HCT116 (cell line): Measurements from ENCODE around the gene RIN3. TPM values are rescaled to one million over a fixed set of nuclear protein-coding genes. Genes with fewer than 3 reads are reported as not detected.

Experiments used
- ATAC-seq: fragments of 200-7000 bp; cut with Tn5 transposase; 2 replicates; pipeline ENCODE4 v1.9.1; 2020; ENCODE audit warnings: mild to moderate bottlenecking, moderate library complexity
- BruUV-seq: library from RNA; stranded (reverse); fragments of 400-500 nt; replicated peaks from 2 replicates; lab custom pipeline; 2021; lab: Mats Ljungman, UMichigan
- CTCF ChIA-PET: fragments of 300-600 bp; sonication (Branson Sonifier 250); formaldehyde crosslinking; loops from one replicate; lab custom pipeline; 2021; ENCODE audit warnings: antibody characterized with exemption; lab: Charles Lee
- POLR2A ChIA-PET: fragments of 300-600, 350-600 bp; sonication (Branson Sonifier 250); formaldehyde crosslinking; loops from one replicate; lab custom pipeline; 2021; ENCODE audit warnings: antibody characterized with exemption; lab: Charles Lee
- RAD21 ChIA-PET, 2 experiments: fragments of 300-600 bp; sonication (Branson Sonifier 250); formaldehyde crosslinking; loops; one replicate each; lab custom pipeline; 2023; ENCODE audit warnings: low total read pairs in 2 of 2; ENCODE audit not compliant: uncharacterized antibody in 2 of 2, unreplicated experiment in 2 of 2, low non-redundant PET in 1 of 2; lab: Charles Lee
- DNase-seq: peaks from one replicate; pipeline ENCODE4 v3.0.0-alpha.2; 2010; ENCODE audit warnings: low read depth, low spot score
- H2AFZ ChIP-seq: fragments of 200-600 bp; shearing (Covaris generic), sonication (generic); 2 replicates; pipeline ENCODE4 v1.6.1; 2017; ENCODE audit warnings: low read depth, mixed run types, mixed read lengths, antibody characterized with exemption, low read length; ENCODE audit not compliant: poor library complexity, severe bottlenecking
- H3K27ac ChIP-seq: 2 replicates; pipeline ENCODE4 v1.5.1; 2012; ENCODE audit warnings: low read depth, low read length
- H3K27me3 ChIP-seq: fragments of 200-600 bp; sonication (generic); 2 replicates; pipeline ENCODE4 v1.6.1; 2016; ENCODE audit warnings: mixed run types, low read length, mixed read lengths; ENCODE audit not compliant: insufficient read depth
- H3K36me3 ChIP-seq, 2 experiments: fragments of 200-500 bp in 1 of 2; fragments of 200-600 bp in 1 of 2; sonication (Bioruptor generic) in 1 of 2; sonication (generic) in 1 of 2; 2 replicates each; pipeline versions ENCODE4 v1.5.1 to v1.6.1; 2014 to 2016; ENCODE audit warnings: low read length in 2 of 2, inconsistent platforms in 1 of 2, mixed read lengths in 1 of 2, mixed run types in 1 of 2; ENCODE audit not compliant: insufficient read depth in 2 of 2, control insufficient read depth in 1 of 2
- H3K4me1 ChIP-seq, 2 experiments: fragments of 200-600 bp in 1 of 2; sonication (generic) in 1 of 2; 2 replicates each; pipeline versions ENCODE4 v1.5.1 to v1.6.1; 2012 to 2017; ENCODE audit warnings: low read length in 2 of 2, inconsistent platforms in 1 of 2, mild to moderate bottlenecking in 1 of 2, mixed read lengths in 1 of 2, mixed run types in 1 of 2, moderate library complexity in 1 of 2; ENCODE audit not compliant: insufficient read depth in 2 of 2, control insufficient read depth in 1 of 2
- H3K4me2 ChIP-seq: fragments of 200-600 bp; sonication (generic); 2 replicates; pipeline ENCODE4 v1.6.1; 2017; ENCODE audit warnings: mixed run types, low read length, mixed read lengths
- H3K4me3 ChIP-seq, 2 experiments: fragments of 200-600 bp in 1 of 2; sonication (generic) in 1 of 2; replicated peaks in 1 of 2; 2 replicates each; pipeline ENCODE4 v1.5.1; 2011 to 2016; ENCODE audit warnings: low read length in 2 of 2, control low read depth in 1 of 2, low read depth in 1 of 2, mild to moderate bottlenecking in 1 of 2, mixed read lengths in 1 of 2, mixed run types in 1 of 2
- H3K79me2 ChIP-seq: fragments of 200-600 bp; sonication (generic); 2 replicates; pipeline ENCODE4 v1.6.1; 2017; ENCODE audit warnings: mild to moderate bottlenecking, mixed run types, low read length, moderate library complexity, mixed read lengths; ENCODE audit not compliant: insufficient read depth
- H3K9ac ChIP-seq: fragments of 200-600 bp; sonication (generic); 2 replicates; pipeline ENCODE4 v1.6.1; 2016; ENCODE audit warnings: low read length, mixed read lengths
- H3K9me2 ChIP-seq: fragments of 200-600 bp; sonication (generic), shearing (Covaris generic); 2 replicates; pipeline ENCODE4 v1.6.1; 2017; ENCODE audit warnings: mixed run types, mild to moderate bottlenecking, moderate library complexity; ENCODE audit not compliant: insufficient read depth
- H3K9me3 ChIP-seq, 2 experiments: fragments of 200-500 bp in 1 of 2; fragments of 200-600 bp in 1 of 2; sonication (Bioruptor generic) in 1 of 2; sonication (generic) in 1 of 2; 2 replicates each; pipeline ENCODE4 v1.6.1; 2014 to 2017; ENCODE audit warnings: low read length in 2 of 2, mixed read lengths in 2 of 2, inconsistent platforms in 1 of 2, low read depth in 1 of 2, mild to moderate bottlenecking in 1 of 2, mixed run types in 1 of 2, moderate library complexity in 1 of 2; ENCODE audit not compliant: control insufficient read depth in 1 of 2, insufficient read depth in 1 of 2
- H4K20me1 ChIP-seq: fragments of 200-600 bp; sonication (generic), shearing (Covaris generic); 2 replicates; pipeline ENCODE4 v1.6.1; 2017; ENCODE audit warnings: mixed run types, mild to moderate bottlenecking, moderate library complexity; ENCODE audit not compliant: insufficient read depth
- ATF3 ChIP-seq: IDR thresholded peaks from 2 replicates; pipeline ENCODE4 v1.6.1; 2012
- CBX3 ChIP-seq: IDR thresholded peaks from 2 replicates; pipeline ENCODE4 v1.6.1; 2012; ENCODE audit warnings: low read depth
- EGR1 ChIP-seq: IDR thresholded peaks from 2 replicates; pipeline ENCODE4 v1.6.1; 2012; ENCODE audit warnings: low read depth
- ELF1 ChIP-seq: IDR thresholded peaks from 2 replicates; pipeline ENCODE4 v1.6.1; 2012; ENCODE audit warnings: low read depth, borderline replicate concordance
- EZH2 ChIP-seq: fragments of 200-600 bp; sonication (generic); IDR thresholded peaks from 2 replicates; pipeline ENCODE4 v1.6.1; 2017; ENCODE audit warnings: antibody characterized with exemption, mixed run types
- EZH2phosphoT487 ChIP-seq: fragments of 200-600 bp; IDR thresholded peaks from 2 replicates; pipeline ENCODE4 v1.6.1; 2018; ENCODE audit warnings: antibody characterized with exemption, borderline replicate concordance
- FOSL1 ChIP-seq: IDR thresholded peaks from 2 replicates; pipeline ENCODE4 v1.6.1; 2012; ENCODE audit warnings: low read depth
- MAX ChIP-seq: IDR thresholded peaks from 2 replicates; pipeline ENCODE4 v1.6.1; 2012
- POLR2A ChIP-seq: IDR thresholded peaks from 2 replicates; pipeline ENCODE4 v1.7.0; 2011; ENCODE audit warnings: borderline replicate concordance; ENCODE audit not compliant: insufficient read depth, insufficient read length; ENCODE audit errors: extremely low read depth
- POLR2AphosphoS5 ChIP-seq: IDR thresholded peaks from 2 replicates; pipeline ENCODE4 v1.6.1; 2011; ENCODE audit warnings: mild to moderate bottlenecking, low read depth, low read length, moderate library complexity
- RAD21 ChIP-seq: IDR thresholded peaks from 2 replicates; pipeline ENCODE4 v1.6.1; 2012; ENCODE audit warnings: low read depth, mild to moderate bottlenecking
- SIN3A ChIP-seq: IDR thresholded peaks from 2 replicates; pipeline ENCODE4 v1.6.1; 2012; ENCODE audit warnings: low read depth
- SP1 ChIP-seq: IDR thresholded peaks from 2 replicates; pipeline ENCODE4 v1.6.1; 2012; ENCODE audit warnings: low read depth
- SRF ChIP-seq: IDR thresholded peaks from 2 replicates; pipeline ENCODE4 v1.6.1; 2012; ENCODE audit warnings: low read depth
- TCF7L2 ChIP-seq: IDR thresholded peaks from 2 replicates; pipeline ENCODE4 v1.7.0; 2011; ENCODE audit warnings: borderline replicate concordance, inconsistent platforms; ENCODE audit not compliant: insufficient read depth, insufficient read length; ENCODE audit errors: extremely low read depth
- YY1 ChIP-seq: IDR thresholded peaks from 2 replicates; pipeline ENCODE4 v1.6.1; 2011; ENCODE audit warnings: low read length, low read depth, moderate library complexity, mild to moderate bottlenecking; ENCODE audit not compliant: insufficient replicate concordance; ENCODE audit errors: extremely low read depth
- ZFX ChIP-seq: fragments of 450-650 bp; IDR thresholded peaks from 2 replicates; pipeline ENCODE4 v1.6.1; 2017
- ZNF274 ChIP-seq: fragments of 200-500 bp; sonication (Bioruptor generic); IDR thresholded peaks from 2 replicates; pipeline ENCODE4 v1.6.1; 2014; ENCODE audit warnings: mild to moderate bottlenecking, low read depth, low read length, inconsistent platforms
- intact Hi-C: fragments of 100-400 bp; cut with micrococcal nuclease; formaldehyde crosslinking; loops from 2 replicates; pipeline ENCODE4 v1.10.0; 2022
- total RNA-seq: library from RNA; stranded (reverse); gene quantifications from one replicate; pipeline ENCODE4 v1.2.1, GENCODE V29; 2021; ENCODE audit not compliant: unreplicated experiment

RIN3 gene
- total RNA-seq, 1 experiment from 2014 or later = 22.2 TPM

- ATAC-seq = no peak
- POLR2A ChIA-PET = no interaction called here
- BruUV-seq = TSS peak; percentile 31
Measured at GRCh38 chr14:92514844-92515514, 1.4 kb downstream of the RIN3 start.

GRCh38 chr14:92515546-92516343 is 2.2 kb downstream of the RIN3 start:
- ATAC-seq = no peak
- H3K79me2 ChIP-seq = peaks cover 22% of the 10 kb centered on the region; the same call in 1 of the 2 replicates

More at GRCh38 chr14:92514844-92515514, 1.4 kb downstream of the RIN3 start:
- RAD21 ChIA-PET = no interaction called here
- no peak for DNase-seq
- Histone ChIP-seq H3K9me2 (no peaks in the 10 kb centered on the region), H3K4me1 (peaks cover 27 to 42% of the 10 kb centered on the region in 2 experiments)
- TF ChIP-seq POLR2AphosphoS5 = no peak
- TF ChIP-seq EZH2 = no peak
- TF ChIP-seq ATF3 = no peak
- TF ChIP-seq ZFX = no peak
- TF ChIP-seq SIN3A = no peak
- TF ChIP-seq FOSL1 = no peak
- no peak for TF ChIP-seq POLR2A
- TF ChIP-seq, all 23 proteins: peak for 0
- Histone ChIP-seq H3K4me2 (peak overlapping the region; percentile 95), H4K20me1 (no peaks in the 10 kb centered on the region), H2AFZ (no peak overlapping the region), H3K4me3 (peak overlapping the region; percentile 72 to 75), H3K27ac (no peak overlapping the region; the same call in 1 of the 2 replicates), H3K9me3 (no peaks in the 10 kb centered on the region), H3K36me3 (no peaks in the 10 kb centered on the region), H3K79me2 (peaks cover 22% of the 10 kb centered on the region; the same call in 1 of the 2 replicates), H3K9ac (peak overlapping the region; percentile 90), H3K27me3 (no peaks in the 10 kb centered on the region)
- intact Hi-C loops = no loop called here
- CTCF ChIA-PET = no interaction called here

More at GRCh38 chr14:92515546-92516343, 2.2 kb downstream of the RIN3 start:
- intact Hi-C loops = no loop called here
- H3K9me3 ChIP-seq = no peaks in the 10 kb centered on the region
- H3K9ac ChIP-seq = no peak overlapping the region
- no TSS peak for BruUV-seq
- H2AFZ ChIP-seq = no peak overlapping the region
- no peak overlapping the region for H3K4me3 ChIP-seq
- ChIA-PET POLR2A (no interaction called here), RAD21 (no interaction called here), CTCF (no interaction called here)
- H3K27ac ChIP-seq = no peak overlapping the region
- no peaks in the 10 kb centered on the region for H3K36me3 ChIP-seq
- no peak for DNase-seq
- TF ChIP-seq ZFX = no peak
- no peak for TF ChIP-seq POLR2AphosphoS5
- TF ChIP-seq ZNF274 = no peak
- no peak for TF ChIP-seq MAX
- TF ChIP-seq TCF7L2 = no peak
- TF ChIP-seq YY1 = no peak
- no peak for TF ChIP-seq RAD21
- no peak for TF ChIP-seq SP1
- TF ChIP-seq ATF3 = no peak
- no peak for TF ChIP-seq SRF
- TF ChIP-seq CBX3 = no peak
- TF ChIP-seq EZH2phosphoT487 = no peak
- TF ChIP-seq ELF1 = no peak
- TF ChIP-seq EGR1 = no peak
- no peak for TF ChIP-seq SIN3A
- H3K4me1 ChIP-seq = peaks cover 26 to 39% of the 10 kb centered on the region in 2 experiments
- no peaks in the 10 kb centered on the region for H3K9me2 ChIP-seq
- peak overlapping the region; percentile 95; the same call in 1 of the 2 replicates for H3K4me2 ChIP-seq
- no peaks in the 10 kb centered on the region for H3K27me3 ChIP-seq
- H4K20me1 ChIP-seq = no peaks in the 10 kb centered on the region
